ENCODE measurements around the gene UGT2B7. TPM values are rescaled to one million over a fixed set of nuclear protein-coding genes. Genes with fewer than 3 reads are reported as not detected.

UGT2B7 gene
- total and polyA plus RNA-seq, 4 donors: 5.8 TPM; not detected in 3

- DNase-seq (no peak), ATAC-seq (ENCODE audit: low FRiP score) (no peak)
- intact Hi-C loops (cut with DNase I): no loop called here
- Histone ChIP-seq H3K4me1 (ENCODE audit: control insufficient read depth in 1 of 2, insufficient read depth in 2 of 2, low read length in 2 of 2) (no peaks in the 10 kb centered on the region), H3K4me3 (ENCODE audit: low read length in 2 of 2) (no peak overlapping the region), H3K27me3 (ENCODE audit: control insufficient read depth in 1 of 2, insufficient read depth in 2 of 2, low read length in 1 of 2) (no peaks in the 10 kb centered on the region), H3K27ac (ENCODE audit: low read depth in 1 of 2, low read length in 2 of 2) (no peak overlapping the region), H3K36me3 (ENCODE audit: control insufficient read depth in 1 of 2, insufficient read depth in 2 of 2, low read length in 1 of 2) (no peaks in the 10 kb centered on the region), H3K9me3 (ENCODE audit: control insufficient read depth, low read length) (no peaks in the 10 kb centered on the region)
- WGBS, 2 donors: 39 to 48% methylated on average over 2 of the region's 2 CpGs
Observed at GRCh38 chr4:69120870-69121269, 24.6 kb downstream of the UGT2B7 start.

GRCh38 chr4:69122476-69122875 lies 26.2 kb downstream of the UGT2B7 start:
- no peaks in the 10 kb centered on the region for H3K36me3 ChIP-seq (ENCODE audit: control insufficient read depth in 1 of 2, insufficient read depth in 2 of 2, low read length in 1 of 2)
- intact Hi-C loops (cut with DNase I): no loop called here
- no peaks in the 10 kb centered on the region for H3K4me1 ChIP-seq (ENCODE audit: control insufficient read depth in 1 of 2, insufficient read depth in 2 of 2, low read length in 2 of 2)
- H3K27me3 ChIP-seq (ENCODE audit: control insufficient read depth in 1 of 2, insufficient read depth in 2 of 2, low read length in 1 of 2): no peaks in the 10 kb centered on the region
- ATAC-seq (ENCODE audit: low FRiP score) (no peak), DNase-seq (no peak)
- no peaks in the 10 kb centered on the region for H3K9me3 ChIP-seq (ENCODE audit: control insufficient read depth, low read length)
- WGBS, 2 donors: 57 to 66% methylated on average over 3 of the region's 3 CpGs
- H3K27ac ChIP-seq (ENCODE audit: low read depth in 1 of 2, low read length in 2 of 2): no peak overlapping the region
- no peak overlapping the region for H3K4me3 ChIP-seq (ENCODE audit: low read length in 2 of 2)

GRCh38 chr4:69124941-69125340 lies 28.7 kb downstream of the UGT2B7 start:
- intact Hi-C loops (cut with DNase I): no loop called here
- Histone ChIP-seq H3K9me3 (ENCODE audit: control insufficient read depth, low read length) (no peaks in the 10 kb centered on the region), H3K4me3 (ENCODE audit: low read length in 2 of 2) (no peak overlapping the region), H3K36me3 (ENCODE audit: control insufficient read depth in 1 of 2, insufficient read depth in 2 of 2, low read length in 1 of 2) (no peaks in the 10 kb centered on the region), H3K27ac (ENCODE audit: low read depth in 1 of 2, low read length in 2 of 2) (no peak overlapping the region), H3K27me3 (ENCODE audit: control insufficient read depth in 1 of 2, insufficient read depth in 2 of 2, low read length in 1 of 2) (no peaks in the 10 kb centered on the region), H3K4me1 (ENCODE audit: control insufficient read depth in 1 of 2, insufficient read depth in 2 of 2, low read length in 2 of 2) (no peaks in the 10 kb centered on the region)
- no peak for DNase-seq
- ATAC-seq (ENCODE audit: low FRiP score): no peak
- 93 to 97% methylated on average over 1 of the region's 1 CpG for WGBS, 2 donors

GRCh38 chr4:69126024-69126423 lies 29.8 kb downstream of the UGT2B7 start:
- H3K4me3 ChIP-seq (ENCODE audit: low read length in 2 of 2): no peak overlapping the region
- H3K36me3 ChIP-seq (ENCODE audit: control insufficient read depth in 1 of 2, insufficient read depth in 2 of 2, low read length in 1 of 2): no peaks in the 10 kb centered on the region
- H3K27ac ChIP-seq (ENCODE audit: low read depth in 1 of 2, low read length in 2 of 2): no peak overlapping the region
- no peaks in the 10 kb centered on the region for H3K9me3 ChIP-seq (ENCODE audit: control insufficient read depth, low read length)
- H3K27me3 ChIP-seq (ENCODE audit: control insufficient read depth in 1 of 2, insufficient read depth in 2 of 2, low read length in 1 of 2): no peaks in the 10 kb centered on the region
- no peak for DNase-seq
- H3K4me1 ChIP-seq (ENCODE audit: control insufficient read depth in 1 of 2, insufficient read depth in 2 of 2, low read length in 2 of 2): no peaks in the 10 kb centered on the region
- ATAC-seq (ENCODE audit: low FRiP score): no peak
- intact Hi-C loops (cut with DNase I): no loop called here

- ATAC-seq (ENCODE audit: low FRiP score) (no peak), DNase-seq (no peak)
- no peak overlapping the region for H3K27ac ChIP-seq (ENCODE audit: low read depth in 1 of 2, low read length in 2 of 2)
- H3K27me3 ChIP-seq (ENCODE audit: control insufficient read depth in 1 of 2, insufficient read depth in 2 of 2, low read length in 1 of 2): no peaks in the 10 kb centered on the region
- no peak overlapping the region for H3K4me3 ChIP-seq (ENCODE audit: low read length in 2 of 2)
- H3K9me3 ChIP-seq (ENCODE audit: control insufficient read depth, low read length): no peaks in the 10 kb centered on the region
- no peaks in the 10 kb centered on the region for H3K36me3 ChIP-seq (ENCODE audit: control insufficient read depth in 1 of 2, insufficient read depth in 2 of 2, low read length in 1 of 2)
- intact Hi-C loops (cut with DNase I): no loop called here
- no peaks in the 10 kb centered on the region for H3K4me1 ChIP-seq (ENCODE audit: control insufficient read depth in 1 of 2, insufficient read depth in 2 of 2, low read length in 2 of 2)
Observed at GRCh38 chr4:69133993-69134392, 37.7 kb downstream of the UGT2B7 start.

GRCh38 chr4:69134471-69134870 lies 38.2 kb downstream of the UGT2B7 start:
- Histone ChIP-seq H3K4me1 (ENCODE audit: control insufficient read depth in 1 of 2, insufficient read depth in 2 of 2, low read length in 2 of 2) (no peaks in the 10 kb centered on the region), H3K27me3 (ENCODE audit: control insufficient read depth in 1 of 2, insufficient read depth in 2 of 2, low read length in 1 of 2) (no peaks in the 10 kb centered on the region), H3K27ac (ENCODE audit: low read depth in 1 of 2, low read length in 2 of 2) (no peak overlapping the region), H3K9me3 (ENCODE audit: control insufficient read depth, low read length) (no peaks in the 10 kb centered on the region), H3K4me3 (ENCODE audit: low read length in 2 of 2) (no peak overlapping the region), H3K36me3 (ENCODE audit: control insufficient read depth in 1 of 2, insufficient read depth in 2 of 2, low read length in 1 of 2) (no peaks in the 10 kb centered on the region)
- WGBS, 2 donors: 83 to 85% methylated on average over 4 of the region's 4 CpGs
- no peak for ATAC-seq (ENCODE audit: low FRiP score)
- DNase-seq: no peak
- intact Hi-C loops (cut with DNase I): no loop called here

GRCh38 chr4:69141320-69141719 lies 45.0 kb downstream of the UGT2B7 start:
- Histone ChIP-seq H3K4me1 (ENCODE audit: control insufficient read depth in 1 of 2, insufficient read depth in 2 of 2, low read length in 2 of 2) (no peaks in the 10 kb centered on the region), H3K36me3 (ENCODE audit: control insufficient read depth in 1 of 2, insufficient read depth in 2 of 2, low read length in 1 of 2) (no peaks in the 10 kb centered on the region), H3K27ac (ENCODE audit: low read depth in 1 of 2, low read length in 2 of 2) (no peak overlapping the region), H3K27me3 (ENCODE audit: control insufficient read depth in 1 of 2, insufficient read depth in 2 of 2, low read length in 1 of 2) (no peaks in the 10 kb centered on the region), H3K4me3 (ENCODE audit: low read length in 2 of 2) (no peak overlapping the region), H3K9me3 (ENCODE audit: control insufficient read depth, low read length) (no peaks in the 10 kb centered on the region)
- intact Hi-C loops (cut with DNase I): no loop called here
- WGBS, 2 donors: 35 to 43% methylated on average over 2 of the region's 2 CpGs
- no peak for DNase-seq
- ATAC-seq (ENCODE audit: low FRiP score): no peak

- intact Hi-C loops (cut with DNase I): no loop called here
- ATAC-seq (ENCODE audit: low FRiP score) (no peak), DNase-seq (no peak)
- Histone ChIP-seq H3K4me3 (ENCODE audit: low read length in 2 of 2) (no peak overlapping the region), H3K27me3 (ENCODE audit: control insufficient read depth in 1 of 2, insufficient read depth in 2 of 2, low read length in 1 of 2) (no peaks in the 10 kb centered on the region), H3K4me1 (ENCODE audit: control insufficient read depth in 1 of 2, insufficient read depth in 2 of 2, low read length in 2 of 2) (no peaks in the 10 kb centered on the region), H3K36me3 (ENCODE audit: control insufficient read depth in 1 of 2, insufficient read depth in 2 of 2, low read length in 1 of 2) (no peaks in the 10 kb centered on the region), H3K27ac (ENCODE audit: low read depth in 1 of 2, low read length in 2 of 2) (no peak overlapping the region), H3K9me3 (ENCODE audit: control insufficient read depth, low read length) (no peaks in the 10 kb centered on the region)
- WGBS, 2 donors: 74 to 78% methylated on average over 4 of the region's 4 CpGs
Observed at GRCh38 chr4:69147334-69147733, 51.1 kb downstream of the UGT2B7 start.

GRCh38 chr4:69154021-69154420 lies 57.7 kb downstream of the UGT2B7 start:
- DNase-seq: no peak
- 82 to 84% methylated on average over 4 of the region's 4 CpGs for WGBS, 2 donors
- H3K36me3 ChIP-seq (ENCODE audit: control insufficient read depth in 1 of 2, insufficient read depth in 2 of 2, low read length in 1 of 2): no peaks in the 10 kb centered on the region
- H3K27me3 ChIP-seq (ENCODE audit: control insufficient read depth in 1 of 2, insufficient read depth in 2 of 2, low read length in 1 of 2): no peaks in the 10 kb centered on the region
- no peaks in the 10 kb centered on the region for H3K4me1 ChIP-seq (ENCODE audit: control insufficient read depth in 1 of 2, insufficient read depth in 2 of 2, low read length in 2 of 2)
- ATAC-seq (ENCODE audit: low FRiP score): no peak
- intact Hi-C loops (cut with DNase I): no loop called here
- no peak overlapping the region for H3K4me3 ChIP-seq (ENCODE audit: low read length in 2 of 2)
- no peak overlapping the region for H3K27ac ChIP-seq (ENCODE audit: low read depth in 1 of 2, low read length in 2 of 2)
- no peaks in the 10 kb centered on the region for H3K9me3 ChIP-seq (ENCODE audit: control insufficient read depth, low read length)
